Measurements from ENCODE around the gene NHLRC4. TPM values are rescaled to one million over a fixed set of nuclear protein-coding genes. Genes with fewer than 3 reads are reported as not detected.

NHLRC4 gene
- total RNA-seq, 1 donor from 2014 or later: 1.0 TPM

DNA sequence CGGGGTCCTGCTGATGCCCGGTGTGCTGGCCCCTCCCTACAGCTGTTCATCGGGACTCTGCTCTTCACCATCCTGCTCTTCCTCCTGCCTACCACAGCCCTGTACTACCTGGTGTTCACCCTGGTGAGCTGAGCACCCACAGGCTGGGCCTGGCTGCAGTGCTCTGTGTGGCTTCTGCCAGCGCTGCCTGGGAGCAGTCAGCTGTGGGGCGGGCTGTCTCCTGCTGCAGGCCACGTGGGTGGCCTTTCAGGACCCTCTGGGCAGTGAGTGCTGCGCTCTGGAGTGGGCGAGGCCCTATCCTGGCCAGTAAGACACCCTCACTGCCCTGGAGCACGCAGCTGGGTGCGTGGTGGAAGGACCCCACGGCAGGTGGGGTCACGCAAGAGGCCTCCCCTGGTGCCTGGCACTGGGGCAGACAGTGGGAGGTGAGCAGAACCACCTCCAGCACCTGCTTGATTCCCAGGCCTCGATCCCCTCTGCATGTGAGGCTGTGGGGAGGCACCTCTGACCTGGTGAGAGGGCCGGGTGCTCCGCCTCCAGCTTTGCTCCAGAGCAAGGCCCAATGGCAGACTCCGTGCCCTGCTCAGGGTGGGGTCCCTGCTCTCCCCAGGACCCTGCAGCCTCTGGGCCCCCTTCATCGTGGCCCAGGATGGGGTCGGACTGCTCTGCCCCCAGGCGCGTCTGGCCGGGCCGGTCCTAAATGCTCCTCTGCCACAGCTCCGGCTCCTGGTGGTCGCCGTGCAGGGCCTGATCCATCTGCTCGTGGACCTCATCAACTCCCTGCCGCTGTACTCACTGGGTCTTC is 13.5 kb downstream of the NHLRC4 start:
- CTCF ChIA-PET: interaction anchor here (1.4 kb wide), 1 partner anchor 8 kb away, joined by 4 read pairs; no protein-coding TSS in a partner anchor
- peaks cover 2% of the 10 kb centered on the region for H3K4me1 Mint-ChIP-seq
- no peaks in the 10 kb centered on the region for H3K27me3 Mint-ChIP-seq
- no peak overlapping the region for H3K27ac Mint-ChIP-seq
- ATAC-seq (ENCODE audit: low read depth) (no peak), DNase-seq (no peak)
- no peaks in the 10 kb centered on the region for H3K9me3 Mint-ChIP-seq
- no peak overlapping the region for H3K4me3 Mint-ChIP-seq
- POLR2A ChIA-PET: interaction anchor here (1.6 kb wide), 1 partner anchor 8 kb away, joined by 5 read pairs; no protein-coding TSS in a partner anchor
- H3K36me3 Mint-ChIP-seq (ENCODE audit: low read depth): no peaks in the 10 kb centered on the region
- intact Hi-C loops (cut with micrococcal nuclease): no loop called here
- TF ChIP-seq, protein P1, sequence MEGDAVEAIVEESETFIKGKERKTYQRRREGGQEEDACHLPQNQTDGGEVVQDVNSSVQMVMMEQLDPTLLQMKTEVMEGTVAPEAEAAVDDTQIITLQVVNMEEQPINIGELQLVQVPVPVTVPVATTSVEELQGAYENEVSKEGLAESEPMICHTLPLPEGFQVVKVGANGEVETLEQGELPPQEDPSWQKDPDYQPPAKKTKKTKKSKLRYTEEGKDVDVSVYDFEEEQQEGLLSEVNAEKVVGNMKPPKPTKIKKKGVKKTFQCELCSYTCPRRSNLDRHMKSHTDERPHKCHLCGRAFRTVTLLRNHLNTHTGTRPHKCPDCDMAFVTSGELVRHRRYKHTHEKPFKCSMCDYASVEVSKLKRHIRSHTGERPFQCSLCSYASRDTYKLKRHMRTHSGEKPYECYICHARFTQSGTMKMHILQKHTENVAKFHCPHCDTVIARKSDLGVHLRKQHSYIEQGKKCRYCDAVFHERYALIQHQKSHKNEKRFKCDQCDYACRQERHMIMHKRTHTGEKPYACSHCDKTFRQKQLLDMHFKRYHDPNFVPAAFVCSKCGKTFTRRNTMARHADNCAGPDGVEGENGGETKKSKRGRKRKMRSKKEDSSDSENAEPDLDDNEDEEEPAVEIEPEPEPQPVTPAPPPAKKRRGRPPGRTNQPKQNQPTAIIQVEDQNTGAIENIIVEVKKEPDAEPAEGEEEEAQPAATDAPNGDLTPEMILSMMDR (IDR thresholded peaks at IDR 0.05): no peak

DNA sequence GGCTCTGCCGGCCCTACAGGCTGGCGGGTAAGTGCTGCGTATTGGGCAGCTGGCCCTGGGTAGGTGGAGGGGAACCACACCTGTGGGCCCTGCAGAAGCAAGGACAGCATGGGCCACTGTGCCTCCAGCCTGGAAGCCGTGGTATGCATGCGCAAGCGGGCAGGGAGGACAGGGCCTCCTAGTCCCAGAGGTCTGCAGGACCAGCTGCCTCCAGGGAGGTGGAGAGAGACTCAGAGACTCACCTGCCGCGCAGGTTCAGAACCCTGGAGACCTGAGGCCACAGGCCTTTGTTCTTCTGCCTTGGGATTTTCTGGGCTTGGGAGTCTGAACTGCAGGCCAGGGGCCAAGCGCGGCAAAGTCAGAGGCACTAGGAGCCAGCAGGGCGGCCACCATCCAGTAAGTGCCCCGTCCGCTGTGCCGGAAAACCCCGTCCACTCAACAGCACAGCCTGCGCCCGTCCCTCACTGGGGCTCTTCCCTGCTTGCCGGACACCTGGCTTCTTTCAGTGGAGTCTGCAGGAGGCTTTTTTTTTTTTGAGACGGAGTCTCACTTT is 14.2 kb downstream of the NHLRC4 start:
- Mint-ChIP-seq H3K4me1 (peaks cover 2% of the 10 kb centered on the region), H3K27ac (no peak overlapping the region), H3K4me3 (no peak overlapping the region), H3K27me3 (no peaks in the 10 kb centered on the region), H3K36me3 (ENCODE audit: low read depth) (no peaks in the 10 kb centered on the region), H3K9me3 (no peaks in the 10 kb centered on the region)
- ChIA-PET POLR2A (no interaction called here), CTCF (no interaction called here)
- ATAC-seq (ENCODE audit: low read depth) (no peak), DNase-seq (no peak)
- intact Hi-C loops (cut with micrococcal nuclease): no loop called here
- TF ChIP-seq, protein P1 (IDR thresholded peaks at IDR 0.05): no peak

DNA sequence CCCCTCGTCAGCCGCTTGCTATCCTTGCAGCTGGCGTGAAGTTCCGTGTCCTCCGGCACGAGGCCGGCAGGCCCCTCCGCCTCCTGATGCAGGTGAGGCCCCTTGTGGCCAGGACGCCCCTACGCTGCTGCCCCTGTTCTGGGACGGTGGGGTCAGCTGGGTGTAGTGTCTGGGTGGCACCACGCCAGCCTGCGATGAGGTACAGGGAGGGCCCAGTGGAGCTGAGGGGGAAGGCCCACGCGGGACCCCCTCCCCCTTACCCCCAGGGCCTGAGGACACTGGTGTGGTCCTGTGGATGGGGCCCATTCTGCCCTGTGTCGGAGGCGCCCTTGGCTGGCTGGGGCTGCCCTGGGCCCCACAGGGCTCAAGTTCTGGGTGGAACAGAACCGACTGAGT is 15.4 kb downstream of the NHLRC4 start:
- TF ChIP-seq, protein P1 (IDR thresholded peaks at IDR 0.05): no peak
- Mint-ChIP-seq H3K27me3 (no peaks in the 10 kb centered on the region), H3K4me1 (peaks cover 3% of the 10 kb centered on the region), H3K4me3 (no peak overlapping the region), H3K36me3 (ENCODE audit: low read depth) (no peaks in the 10 kb centered on the region), H3K27ac (no peak overlapping the region), H3K9me3 (no peaks in the 10 kb centered on the region)
- ChIA-PET CTCF (no interaction called here), POLR2A (interaction anchor here (0.6 to 0.7 kb wide), 2 partner anchors 15 to 55 kb away, joined by 3 to 9 read pairs; partner anchors contain the start of gene NHLRC4)
- DNase-seq (no peak), ATAC-seq (ENCODE audit: low read depth) (no peak)
- intact Hi-C loops (cut with micrococcal nuclease): no loop called here

DNA sequence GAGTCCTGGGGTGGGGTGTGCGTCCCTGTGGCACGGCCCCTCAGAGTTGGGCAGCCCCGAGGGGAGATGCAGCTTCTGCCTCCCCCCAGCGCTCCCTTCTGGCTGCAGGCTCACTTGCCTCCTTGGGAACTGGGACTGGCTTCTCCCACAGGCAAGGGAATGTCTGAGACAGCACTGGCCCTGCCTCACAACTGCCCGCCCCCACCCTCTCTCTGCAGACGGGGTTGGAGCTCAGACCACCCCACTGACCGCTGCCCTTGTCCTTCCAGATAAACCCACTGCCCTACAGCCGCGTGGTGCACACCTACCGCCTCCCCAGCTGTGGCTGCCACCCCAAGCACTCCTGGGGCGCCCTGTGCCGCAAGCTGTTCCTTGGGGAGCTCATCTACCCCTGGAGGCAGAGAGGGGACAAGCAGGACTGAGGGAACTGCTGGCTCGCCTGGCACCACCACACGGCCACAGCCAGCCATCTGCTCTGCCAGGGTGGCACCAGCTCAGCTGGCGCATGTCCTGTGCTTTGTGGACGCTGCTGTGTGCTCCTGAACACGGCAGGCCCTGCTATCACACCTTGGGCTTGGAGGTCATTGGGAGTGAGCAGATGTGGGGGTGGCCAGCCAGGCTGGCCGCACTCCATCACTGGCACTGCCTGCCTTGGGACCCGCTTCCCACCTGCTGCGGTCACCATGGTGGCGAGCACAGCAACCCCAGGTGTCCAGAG is 16.0 kb downstream of the NHLRC4 start:
- no peak for ATAC-seq (ENCODE audit: low read depth)
- intact Hi-C loops (cut with micrococcal nuclease): no loop called here
- Mint-ChIP-seq H3K36me3 (ENCODE audit: low read depth) (no peaks in the 10 kb centered on the region), H3K4me1 (peaks cover 7% of the 10 kb centered on the region), H3K4me3 (no peak overlapping the region), H3K9me3 (no peaks in the 10 kb centered on the region), H3K27ac (no peak overlapping the region), H3K27me3 (no peaks in the 10 kb centered on the region)
- CTCF ChIA-PET: no interaction called here
- TF ChIP-seq, protein P1 (IDR thresholded peaks at IDR 0.05): no peak
- DNase-seq: no peak
- POLR2A ChIA-PET: no interaction called here

DNA sequence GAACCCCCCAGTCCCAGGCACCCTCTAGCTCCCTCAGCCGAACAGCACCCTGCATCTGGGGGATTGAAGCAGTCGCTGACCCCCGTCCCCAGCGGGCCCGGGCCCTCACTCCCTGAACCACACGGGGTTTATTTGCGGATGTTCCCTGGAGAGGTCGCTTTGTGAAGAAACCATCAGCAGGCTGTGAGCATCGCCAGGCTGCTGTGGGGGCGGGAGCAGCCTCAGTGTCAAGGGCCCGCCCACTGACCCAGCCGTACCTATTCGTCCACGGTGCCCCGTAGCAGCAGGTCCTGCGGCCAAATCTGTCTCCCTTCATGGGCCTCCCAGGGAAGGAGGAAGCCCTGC is 16.6 kb downstream of the NHLRC4 start:
- TF ChIP-seq, protein P1 (IDR thresholded peaks at IDR 0.05): no peak
- DNase-seq (no peak), ATAC-seq (ENCODE audit: low read depth) (no peak)
- H3K4me1 Mint-ChIP-seq: peaks cover 13% of the 10 kb centered on the region
- intact Hi-C loops (cut with micrococcal nuclease): no loop called here
- H3K27ac Mint-ChIP-seq: no peak overlapping the region
- no peaks in the 10 kb centered on the region for H3K36me3 Mint-ChIP-seq (ENCODE audit: low read depth)
- ChIA-PET POLR2A (no interaction called here), CTCF (no interaction called here)
- H3K4me3 Mint-ChIP-seq: no peak overlapping the region
- H3K27me3 Mint-ChIP-seq: no peaks in the 10 kb centered on the region
- no peaks in the 10 kb centered on the region for H3K9me3 Mint-ChIP-seq

Measured in activated B cell treated with CpG ODN at 0.5 μM for 24 hours (primary cell).